Skin of body (tissue), 2 donors: ENCODE results near the gene MAN1C1. TPM values are rescaled to one million over a fixed set of nuclear protein-coding genes. Genes with fewer than 3 reads are reported as not detected.
A peak's percentile ranks its signal among the peaks of the same experiment; 100 is the strongest.
"Not testable (repeated sequence)": the region's sequence is repeated elsewhere in the genome, so short reads cannot be mapped to it uniquely, and the experiment has no call there.

Source experiments
- DNase-seq: peaks from one replicate; lab custom pipeline; 2025; lab: John Stamatoyannopoulos, UW
- total RNA-seq: library from RNA; depleted of rRNA; stranded (reverse); fragments of >200 nt; gene quantifications from one replicate; pipeline ENCODE4 v1.2.3, GENCODE V29; 2014

The MAN1C1 gene
- total RNA-seq, 1 donor from 2014 or later, result 7.9 TPM

GRCh38 chr1:25634066-25634465 is 17.5 kb downstream of the MAN1C1 start:
- DNase-seq, result no peak

GRCh38 chr1:25634896-25635295 is 18.3 kb downstream of the MAN1C1 start:
- DNase-seq, result no peak

DNA sequence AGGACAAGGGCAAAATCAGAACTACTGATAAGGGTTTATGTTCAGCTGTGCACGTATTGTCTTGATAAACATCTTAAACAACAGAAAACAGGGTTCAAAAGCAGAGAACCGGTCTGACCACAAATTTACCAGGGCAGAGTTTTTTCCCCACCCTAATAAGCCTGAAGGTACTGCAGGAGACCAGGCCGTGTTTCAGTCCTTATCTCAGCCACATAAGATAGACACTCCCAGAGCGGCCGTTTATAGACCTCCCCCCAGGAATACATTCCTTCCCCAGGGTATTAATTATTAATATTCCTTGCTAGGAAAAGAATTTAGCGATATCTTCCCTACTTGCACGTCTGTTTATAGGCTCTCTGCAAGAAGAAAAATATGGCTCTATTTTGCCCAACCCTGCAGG is 19.6 kb downstream of the MAN1C1 start:
- DNase-seq, result not testable (repeated sequence)

DNA sequence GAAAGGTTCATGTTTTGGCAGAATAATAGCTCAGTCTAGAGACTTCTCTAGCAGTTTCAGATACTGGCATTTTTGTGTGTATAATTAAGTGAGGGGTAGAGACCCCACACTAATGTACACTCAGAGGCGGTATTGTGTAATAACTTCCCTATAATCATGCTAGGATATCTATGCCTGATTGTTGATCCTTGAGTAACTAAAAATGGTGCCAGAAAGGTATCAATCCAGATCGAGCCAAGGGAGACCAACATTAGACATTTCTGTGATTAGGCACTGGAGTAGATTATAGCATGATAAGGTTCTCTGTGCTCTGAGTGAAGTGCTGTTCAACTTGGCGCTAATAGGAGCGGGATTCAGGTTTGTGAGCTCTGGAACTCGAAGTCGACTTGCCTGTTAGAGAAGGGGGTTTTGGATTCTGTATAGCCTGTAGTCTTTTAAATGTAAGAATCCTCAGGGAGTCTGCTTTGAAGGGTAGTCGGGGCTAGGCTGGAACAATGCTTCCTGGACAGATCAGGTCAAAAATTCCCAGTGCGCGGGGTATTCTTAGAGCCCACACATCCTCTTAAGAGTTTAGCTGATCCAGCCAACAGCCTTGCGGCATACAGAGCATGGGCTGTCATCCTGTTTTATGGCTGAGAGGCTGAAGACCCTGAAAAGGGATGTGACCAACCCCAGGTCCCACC is 24.2 kb downstream of the MAN1C1 start:
- DNase-seq, result no peak

DNA sequence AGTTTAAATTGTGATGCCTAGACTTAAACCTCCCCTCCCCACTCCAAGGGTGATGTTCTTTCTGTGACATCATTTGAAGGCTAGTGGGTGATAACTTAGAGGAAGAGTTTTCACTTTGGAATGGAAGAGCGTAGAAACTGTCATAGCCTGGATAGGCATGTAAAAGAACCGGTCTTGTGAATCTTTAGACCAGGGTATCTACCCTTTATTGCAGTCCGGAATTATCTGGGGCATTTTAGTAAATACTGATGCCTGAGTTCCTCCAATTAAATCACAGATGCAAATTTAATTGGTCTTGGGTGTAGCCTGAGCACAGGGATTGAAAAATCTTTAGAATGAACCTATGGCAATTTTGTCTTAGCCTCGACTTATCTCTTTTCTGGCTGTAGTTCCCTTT is 24.7 kb downstream of the MAN1C1 start:
- no peak for DNase-seq

DNA sequence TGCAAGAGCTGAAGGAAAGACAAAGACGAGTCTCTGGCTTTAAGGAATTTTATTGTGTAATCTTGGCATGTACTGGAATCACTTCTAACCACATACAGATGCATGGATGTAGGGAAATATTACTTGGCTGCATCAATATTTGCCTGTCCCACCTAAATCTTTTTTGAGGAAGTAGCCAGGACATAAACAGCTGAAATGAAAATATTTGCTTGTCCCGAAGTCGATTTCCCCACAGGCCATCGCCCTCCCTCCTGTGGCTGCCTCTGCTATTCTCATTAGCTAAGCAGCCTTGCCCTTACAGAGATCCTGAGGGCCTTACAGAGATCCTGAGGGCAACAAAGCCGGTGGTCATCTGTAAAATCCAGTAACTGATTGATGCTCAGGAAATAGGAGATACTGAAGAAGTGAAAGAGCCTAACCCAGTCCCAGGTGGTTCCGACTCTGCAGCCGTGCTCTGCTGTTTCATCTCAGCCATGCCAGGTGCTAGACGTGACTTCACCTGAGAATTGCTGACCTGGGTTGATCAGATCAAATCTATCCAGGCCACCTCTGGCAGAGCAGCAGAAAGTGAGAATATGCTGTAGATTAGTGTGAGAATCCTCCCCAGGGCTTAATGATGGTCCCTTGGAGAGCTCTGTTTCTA is 25.5 kb downstream of the MAN1C1 start:
- DNase-seq, result peak; percentile 88

DNA sequence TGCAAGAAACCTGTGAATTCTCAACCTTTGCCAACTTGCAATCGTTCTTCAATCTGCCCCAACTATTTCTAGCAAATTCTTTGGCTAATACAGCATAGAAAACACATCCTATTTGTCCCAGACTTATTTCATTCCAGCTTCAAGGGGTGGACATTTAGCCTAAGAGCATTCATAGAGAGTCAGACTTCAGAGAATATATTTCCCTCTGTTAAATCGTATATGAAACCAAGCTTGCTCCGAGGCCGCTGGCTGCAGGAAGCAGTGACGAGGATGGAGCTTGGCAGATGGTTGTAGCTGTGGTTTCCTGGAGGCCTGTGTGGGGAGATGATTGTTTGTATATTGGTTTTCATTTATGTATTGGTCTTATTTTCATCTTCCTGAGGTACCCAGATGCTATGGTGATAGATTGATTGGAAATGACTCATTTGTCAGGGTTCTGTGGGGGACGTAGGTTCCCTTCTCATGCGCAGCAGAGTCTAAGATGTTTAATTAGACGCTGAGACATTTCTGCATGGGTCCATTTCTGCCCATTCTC is 26.1 kb downstream of the MAN1C1 start:
- peak; percentile 82 for DNase-seq

DNA sequence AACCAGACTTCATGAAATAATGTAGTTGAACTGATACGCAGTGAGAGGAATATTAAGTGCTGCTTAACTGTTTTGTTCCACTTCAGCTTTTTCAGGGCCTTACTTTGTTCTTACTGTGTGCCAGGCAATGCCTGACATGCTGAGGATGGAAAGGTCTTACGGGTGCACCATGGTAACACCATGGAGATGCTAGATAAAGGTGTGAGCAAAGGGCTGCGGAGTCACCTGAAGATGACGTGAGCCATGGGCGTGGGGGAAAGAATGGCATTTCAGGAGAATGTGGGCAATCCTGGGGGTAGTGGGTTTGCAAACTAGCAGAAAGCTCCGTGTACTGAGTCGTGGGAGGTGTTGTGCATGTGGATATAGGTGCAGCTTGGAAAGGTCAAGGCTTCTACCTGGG is 27.3 kb downstream of the MAN1C1 start:
- no peak for DNase-seq

GRCh38 chr1:25644962-25645361 is 28.4 kb downstream of the MAN1C1 start:
- DNase-seq, result no peak

- no peak for DNase-seq
These were observed 29.2 kb downstream of the MAN1C1 start for GRCh38 chr1:25645637-25646400.

GRCh38 chr1:25647106-25647505 is 30.5 kb downstream of the MAN1C1 start:
- DNase-seq, result no peak

GRCh38 chr1:25647863-25648262 is 31.3 kb downstream of the MAN1C1 start:
- DNase-seq, result no peak

GRCh38 chr1:25648681-25649440 is 32.3 kb downstream of the MAN1C1 start:
- DNase-seq, result peak; percentile 11

DNA sequence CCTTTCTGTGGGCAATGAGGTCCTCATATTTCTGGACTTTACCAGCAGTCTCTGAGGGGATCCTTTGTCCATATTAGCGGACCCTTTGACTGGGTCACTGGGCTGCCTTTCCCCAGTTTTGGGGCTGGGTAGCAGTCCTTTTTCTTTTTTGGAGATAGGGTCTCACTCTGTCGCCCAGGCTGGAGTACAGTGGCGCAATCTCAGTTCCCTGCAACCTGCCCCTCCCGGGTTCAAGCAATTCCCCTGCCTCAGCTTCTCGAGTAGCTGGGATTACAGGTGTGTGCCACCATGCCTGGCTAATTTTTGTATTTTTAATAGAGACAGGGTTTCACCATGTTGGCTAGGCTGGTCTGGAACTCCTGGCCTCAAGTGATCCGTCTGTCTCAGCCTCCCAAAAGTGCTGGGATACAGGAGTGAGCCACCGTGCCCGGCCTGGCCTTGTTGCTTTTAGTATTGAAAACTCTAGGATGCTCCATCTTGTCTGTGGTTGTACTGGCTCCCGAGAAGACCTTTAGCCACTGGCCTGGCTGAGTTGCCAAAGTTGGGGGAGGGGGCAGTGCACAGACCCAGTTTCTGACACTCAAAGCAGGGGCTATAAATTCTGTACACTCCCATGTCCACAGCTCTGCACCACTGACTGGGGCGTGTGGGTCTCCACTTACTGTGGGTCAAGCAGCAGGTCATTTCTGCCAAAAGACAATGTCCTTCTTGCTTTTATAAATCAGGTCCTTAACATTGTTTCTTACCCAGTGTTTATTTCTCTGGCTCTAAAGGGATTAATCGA is 33.1 kb downstream of the MAN1C1 start:
- DNase-seq, result no peak

GRCh38 chr1:25650289-25650576 is 33.6 kb downstream of the MAN1C1 start:
- no peak for DNase-seq

DNA sequence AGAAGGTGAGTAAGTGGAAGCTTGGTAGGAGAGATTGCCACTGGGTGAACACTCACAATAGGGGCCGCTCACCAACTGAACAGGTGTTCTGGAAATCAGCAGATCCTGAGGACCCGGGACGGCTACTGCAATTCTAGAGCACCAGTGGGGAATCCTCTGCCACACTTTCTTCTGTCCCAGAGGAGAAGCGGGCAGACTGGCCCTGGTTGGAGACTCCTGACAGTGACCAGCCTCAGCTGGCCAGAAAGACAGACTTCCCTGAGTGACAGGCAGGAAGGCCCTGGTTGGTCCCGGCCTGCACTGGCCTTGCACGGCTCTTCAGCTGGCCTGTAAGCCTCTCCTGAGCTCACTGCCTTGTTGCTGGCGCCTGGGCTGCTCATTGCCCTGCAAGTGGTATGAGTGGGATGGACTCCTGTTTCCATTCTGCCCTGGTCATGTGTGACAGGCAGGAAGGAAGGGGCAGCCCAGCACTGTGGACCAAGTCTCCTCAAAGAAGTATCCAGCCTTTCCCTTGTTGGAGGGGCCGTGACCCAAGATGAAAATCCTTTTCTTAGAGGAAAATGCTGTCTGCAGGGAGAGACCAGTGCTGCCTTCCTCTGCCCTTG is 34.5 kb downstream of the MAN1C1 start:
- no peak for DNase-seq

- DNase-seq, result no peak
These were observed 35.5 kb downstream of the MAN1C1 start for GRCh38 chr1:25651824-25652741.

- DNase-seq, result no peak
These were observed 37.0 kb downstream of the MAN1C1 start for GRCh38 chr1:25653558-25653957.

GRCh38 chr1:25654109-25654660 is 37.6 kb downstream of the MAN1C1 start:
- no peak for DNase-seq
